ENCODE results near the gene PGLYRP2. TPM values are rescaled to one million over a fixed set of nuclear protein-coding genes. Genes with fewer than 3 reads are reported as not detected.

The PGLYRP2 gene
- total and polyA plus RNA-seq, 2 of the 13 experiments (the other 11 are each of a cell fraction or from before 2014, with no cell fraction given) = 0.04 to 1.0 TPM

DNA sequence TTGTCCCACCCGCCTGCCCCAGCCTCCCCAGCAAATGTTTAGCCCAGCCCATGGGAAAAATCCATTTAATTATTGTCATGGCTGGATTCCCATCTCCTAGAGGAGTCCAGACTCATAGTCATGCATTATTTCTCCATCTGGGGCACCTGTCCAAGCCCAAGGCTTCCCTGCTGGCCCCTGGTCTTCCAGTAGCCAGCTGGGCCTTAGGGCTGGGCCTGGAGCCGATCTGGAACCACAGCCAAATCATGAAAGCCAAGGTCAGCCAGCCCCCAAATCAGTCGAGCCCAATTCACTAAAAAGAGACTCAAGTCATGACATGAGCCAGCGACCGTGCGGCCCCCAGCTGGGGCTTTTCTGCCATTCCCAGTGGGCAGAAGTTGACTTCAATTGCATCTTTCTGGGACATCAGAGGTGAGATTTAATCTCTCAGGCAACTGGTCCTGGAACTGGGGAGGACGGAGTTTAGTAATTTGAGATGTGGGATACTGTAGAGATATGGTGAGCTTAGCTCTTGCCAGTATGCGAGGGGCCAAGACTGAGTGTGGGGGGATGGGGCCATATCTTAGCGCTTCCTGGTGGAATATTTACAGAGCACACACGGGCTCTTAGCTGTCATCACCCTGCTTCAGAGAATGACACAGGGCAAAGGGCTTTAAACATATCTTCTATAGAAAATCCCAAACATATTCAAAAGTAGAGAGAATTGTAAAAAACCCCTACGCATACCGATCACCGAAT lies 9.4 kb upstream of the PGLYRP2 start (continued):
- TF ChIP-seq ZKSCAN8 (CRISPR knock-in tag; IDR thresholded peaks at IDR 0.05; ENCODE audit: borderline replicate concordance) = no peak
- no peak for TF ChIP-seq RBAK (CRISPR knock-in tag; IDR thresholded peaks at IDR 0.05)
- TF ChIP-seq ASH2L (IDR thresholded peaks at IDR 0.05; ENCODE audit: insufficient read length, low read depth, low read length) = no peak
- TF ChIP-seq ZNF367 (CRISPR knock-in tag; IDR thresholded peaks at IDR 0.05; ENCODE audit: borderline replicate concordance) = no peak
- no peak for TF ChIP-seq ZFY (CRISPR knock-in tag; IDR thresholded peaks at IDR 0.05)
- TF ChIP-seq NFRKB (IDR thresholded peaks at IDR 0.05) = no peak

DNA sequence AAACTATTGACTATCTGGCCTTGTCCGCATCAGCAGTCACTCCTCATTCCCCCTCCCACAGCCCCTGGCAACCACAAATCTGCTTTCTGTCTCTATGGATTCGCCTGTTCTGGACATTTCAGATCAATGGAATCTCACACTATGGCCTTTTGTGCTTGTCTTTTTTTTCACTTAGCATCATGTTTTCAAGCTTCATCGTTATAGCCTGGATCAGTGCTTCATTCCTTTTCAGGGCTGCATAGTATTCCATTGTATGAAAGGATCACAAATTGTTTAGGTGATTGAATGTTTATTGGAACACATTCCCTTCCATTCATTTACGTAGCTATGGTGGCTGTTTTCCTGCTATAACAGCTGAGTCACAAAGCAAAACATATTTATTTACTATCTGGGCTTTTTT lies 7.7 kb upstream of the PGLYRP2 start:
- H3K9ac ChIP-seq (ENCODE audit: insufficient read depth, low read depth, low read length) = no peak overlapping the region
- in situ Hi-C loops (cut with HindIII; ENCODE audit: extremely low pct_ligation_motif_present, low pct_unique_long_range_greater_than_20kb) = no loop called here
- H3K4me3 ChIP-seq (replicated peaks in 1 of 3; ENCODE audit: insufficient read depth in 1 of 3, low read depth in 2 of 3, low read length in 3 of 3) = no peak overlapping the region
- TF ChIP-seq NR1H2 (CRISPR knock-in tag; IDR thresholded peaks at IDR 0.05; ENCODE audit: borderline replicate concordance, low read depth) = no peak
- TF ChIP-seq PITX1 (CRISPR knock-in tag; IDR thresholded peaks at IDR 0.05) = no peak
- TF ChIP-seq BRD4 (CRISPR knock-in tag; IDR thresholded peaks at IDR 0.05) = no peak
- no peak for TF ChIP-seq ETV5 (CRISPR knock-in tag; IDR thresholded peaks at IDR 0.05; ENCODE audit: borderline replicate concordance)
- no peak for TF ChIP-seq ZNF619 (CRISPR knock-in tag; IDR thresholded peaks at IDR 0.05)
- no peak for TF ChIP-seq EHMT2 (IDR thresholded peaks at IDR 0.05; ENCODE audit: borderline replicate concordance, low read depth, low read length)
- TF ChIP-seq EEA1 (CRISPR knock-in tag; IDR thresholded peaks at IDR 0.05; ENCODE audit: borderline replicate concordance) = no peak
- TF ChIP-seq ZNF333 (CRISPR knock-in tag; IDR thresholded peaks at IDR 0.05; ENCODE audit: borderline replicate concordance) = no peak
- no peak for TF ChIP-seq MED13 (CRISPR knock-in tag; IDR thresholded peaks at IDR 0.05)
- TF ChIP-seq, protein P1, sequence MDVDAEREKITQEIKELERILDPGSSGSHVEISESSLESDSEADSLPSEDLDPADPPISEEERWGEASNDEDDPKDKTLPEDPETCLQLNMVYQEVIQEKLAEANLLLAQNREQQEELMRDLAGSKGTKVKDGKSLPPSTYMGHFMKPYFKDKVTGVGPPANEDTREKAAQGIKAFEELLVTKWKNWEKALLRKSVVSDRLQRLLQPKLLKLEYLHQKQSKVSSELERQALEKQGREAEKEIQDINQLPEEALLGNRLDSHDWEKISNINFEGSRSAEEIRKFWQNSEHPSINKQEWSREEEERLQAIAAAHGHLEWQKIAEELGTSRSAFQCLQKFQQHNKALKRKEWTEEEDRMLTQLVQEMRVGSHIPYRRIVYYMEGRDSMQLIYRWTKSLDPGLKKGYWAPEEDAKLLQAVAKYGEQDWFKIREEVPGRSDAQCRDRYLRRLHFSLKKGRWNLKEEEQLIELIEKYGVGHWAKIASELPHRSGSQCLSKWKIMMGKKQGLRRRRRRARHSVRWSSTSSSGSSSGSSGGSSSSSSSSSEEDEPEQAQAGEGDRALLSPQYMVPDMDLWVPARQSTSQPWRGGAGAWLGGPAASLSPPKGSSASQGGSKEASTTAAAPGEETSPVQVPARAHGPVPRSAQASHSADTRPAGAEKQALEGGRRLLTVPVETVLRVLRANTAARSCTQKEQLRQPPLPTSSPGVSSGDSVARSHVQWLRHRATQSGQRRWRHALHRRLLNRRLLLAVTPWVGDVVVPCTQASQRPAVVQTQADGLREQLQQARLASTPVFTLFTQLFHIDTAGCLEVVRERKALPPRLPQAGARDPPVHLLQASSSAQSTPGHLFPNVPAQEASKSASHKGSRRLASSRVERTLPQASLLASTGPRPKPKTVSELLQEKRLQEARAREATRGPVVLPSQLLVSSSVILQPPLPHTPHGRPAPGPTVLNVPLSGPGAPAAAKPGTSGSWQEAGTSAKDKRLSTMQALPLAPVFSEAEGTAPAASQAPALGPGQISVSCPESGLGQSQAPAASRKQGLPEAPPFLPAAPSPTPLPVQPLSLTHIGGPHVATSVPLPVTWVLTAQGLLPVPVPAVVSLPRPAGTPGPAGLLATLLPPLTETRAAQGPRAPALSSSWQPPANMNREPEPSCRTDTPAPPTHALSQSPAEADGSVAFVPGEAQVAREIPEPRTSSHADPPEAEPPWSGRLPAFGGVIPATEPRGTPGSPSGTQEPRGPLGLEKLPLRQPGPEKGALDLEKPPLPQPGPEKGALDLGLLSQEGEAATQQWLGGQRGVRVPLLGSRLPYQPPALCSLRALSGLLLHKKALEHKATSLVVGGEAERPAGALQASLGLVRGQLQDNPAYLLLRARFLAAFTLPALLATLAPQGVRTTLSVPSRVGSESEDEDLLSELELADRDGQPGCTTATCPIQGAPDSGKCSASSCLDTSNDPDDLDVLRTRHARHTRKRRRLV (CRISPR knock-in tag; IDR thresholded peaks at IDR 0.05) = no peak
- TF ChIP-seq HMG20A (CRISPR knock-in tag; IDR thresholded peaks at IDR 0.05; ENCODE audit: borderline replicate concordance) = no peak
- FAIRE-seq (no peak), ATAC-seq (no peak), DNase-seq (ENCODE audit: low spot score) (no peak)
- H4K20me1 ChIP-seq (ENCODE audit: insufficient read depth, low read length) = no peaks in the 10 kb centered on the region
- H3K36me3 ChIP-seq (replicated peaks in 1 of 2; ENCODE audit: control insufficient read depth in 1 of 2, insufficient read depth in 2 of 2, low read length in 2 of 2) = no peaks in the 10 kb centered on the region
- H3K79me2 ChIP-seq (ENCODE audit: insufficient read depth, low read length) = no peaks in the 10 kb centered on the region
- H2AFZ ChIP-seq (ENCODE audit: low read length) = no peak overlapping the region
- H3K27me3 ChIP-seq (ENCODE audit: control insufficient read depth in 1 of 2, insufficient read depth in 2 of 2, low read length in 2 of 2) = no peaks in the 10 kb centered on the region
- no peaks in the 10 kb centered on the region for H3K9me3 ChIP-seq (ENCODE audit: low read length)
- ChIA-PET POLR2A (no interaction called here), CTCF (ENCODE audit: low intra/inter-chr PET ratio, low total read pairs) (no interaction called here)
- H3K27ac ChIP-seq (ENCODE audit: extremely low read length, insufficient read depth, low read length) = no peak overlapping the region
- H3K4me1 ChIP-seq (ENCODE audit: insufficient read depth, low read length) = peaks cover 13% of the 10 kb centered on the region
- H3K4me2 ChIP-seq (ENCODE audit: low read depth, low read length) = no peak overlapping the region
- no TSS peak for BruUV-seq (replicated peaks)
- intact Hi-C loops (cut with micrococcal nuclease; ENCODE audit: unreplicated experiment) = no loop called here
- WGBS (ENCODE audit: low lambda C conversion rate) = 53% methylated on average over 4 of the region's 4 CpGs
